ENCODE results near the gene CIT. TPM values are rescaled to one million over a fixed set of nuclear protein-coding genes. Genes with fewer than 3 reads are reported as not detected.

The CIT gene
- total and polyA plus RNA-seq, 9 of the 15 experiments (the other 6 are each of a cell fraction or from before 2014, with no cell fraction given), result 1.1 to 46.7 (median 21.3) TPM

GRCh38 chr12:119681111-119681510 lies 196.0 kb downstream of the CIT start:
- ChIA-PET POLR2A (interaction anchor here (0.6 to 5.4 kb wide), 11 partner anchors 8 to 437 kb away, joined by 3 to 44 read pairs (median 10); partner anchors contain the start of genes BICDL1 and PRKAB1), CTCF (ENCODE audit: low intra/inter-chr PET ratio) (no interaction called here)
- Histone ChIP-seq H3K36me3 (ENCODE audit: control insufficient read depth, insufficient read depth, low read length) (peaks cover 64% of the 10 kb centered on the region), H4K20me1 (replicated peaks; ENCODE audit: control insufficient read depth, insufficient read depth, low read length) (no peaks in the 10 kb centered on the region), H3K9ac (ENCODE audit: insufficient read depth in 1 of 2, low read depth in 2 of 2, low read length in 2 of 2) (no peak overlapping the region), H3K4me3 (no peak overlapping the region), H3K4me2 (ENCODE audit: insufficient read depth, low read length) (no peak overlapping the region), H3K79me2 (ENCODE audit: control insufficient read depth, insufficient read depth, low read length) (peaks cover 5% of the 10 kb centered on the region; the same call in 1 of the 3 replicates), H3K9me3 (replicated peaks; ENCODE audit: control insufficient read depth, insufficient read depth, low read depth, low read length) (no peaks in the 10 kb centered on the region), H3K4me1 (replicated peaks in 1 of 2; ENCODE audit: control insufficient read depth in 2 of 2, insufficient read depth in 2 of 2, low read length in 2 of 2) (no peaks in the 10 kb centered on the region; a peak in 3 of 5 replicates), H3K27me3 (ENCODE audit: control insufficient read depth in 2 of 2, insufficient read depth in 2 of 2, low read length in 2 of 2) (no peaks in the 10 kb centered on the region), H2AFZ (ENCODE audit: low read depth, low read length) (no peak overlapping the region), H3K27ac (ENCODE audit: extremely low read depth, low read depth, low read length) (no peak overlapping the region), H3K9me1 (ENCODE audit: control insufficient read depth, insufficient read depth, low read length) (no peaks in the 10 kb centered on the region)
- no peak for FAIRE-seq
- 94% methylated on average over 8 of the region's 8 CpGs for WGBS (ENCODE audit: insufficient coverage, low coverage, missing lambda C conversion rate)
- in situ Hi-C loops (cut with MboI) (no loop called here), intact Hi-C loops (cut with micrococcal nuclease) (no loop called here)
- ATAC-seq, result no peak
- no peak for TF ChIP-seq SMAD2 (IDR thresholded peaks at IDR 0.05; ENCODE audit: low read depth, low read length)
- 0 out of 2 replicates have a peak, but pooled peaks have one; percentile 1 for TF ChIP-seq POLR2A (conservative IDR thresholded peaks at IDR 0.05)
- TF ChIP-seq SUPT5H (IDR thresholded peaks at IDR 0.05), result peak; percentile 13; the same call in 1 of the 2 replicates
- BruUV-seq (replicated peaks), result TSS peak; percentile 16
- no peak for DNase-seq (ENCODE audit: extremely low read depth in 1 of 4, low spot score in 3 of 4)

DNA sequence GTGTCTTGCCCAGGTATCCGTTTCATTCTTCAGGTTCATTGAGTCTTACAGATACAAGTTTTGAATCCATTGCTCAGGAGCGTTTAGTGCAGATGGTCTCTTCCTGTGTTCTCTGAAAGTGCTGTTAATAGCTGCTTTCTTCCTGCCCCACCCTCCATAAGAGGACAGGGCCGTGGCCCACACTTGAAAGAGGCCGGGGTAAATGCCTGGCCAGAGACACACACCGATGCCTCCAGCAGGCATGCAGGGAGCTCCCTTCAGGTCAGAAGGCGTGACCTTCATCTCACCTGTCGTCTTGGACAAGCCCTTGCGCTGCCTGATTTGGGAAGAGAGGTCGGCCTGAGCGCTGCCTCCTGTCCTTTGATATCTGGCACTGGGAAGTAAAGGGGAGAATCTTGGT lies 197.6 kb downstream of the CIT start:
- TF ChIP-seq RBFOX2 (IDR thresholded peaks at IDR 0.05; ENCODE audit: low read depth, low read length) (peak; percentile 23; the same call in 1 of the 2 replicates), POLR2B (IDR thresholded peaks at IDR 0.05; ENCODE audit: low read depth, partially characterized antibody) (peak; percentile 34), GTF2F1 (IDR thresholded peaks at IDR 0.05; ENCODE audit: low read depth, low read length) (no peak), POLR2G (IDR thresholded peaks at IDR 0.05; ENCODE audit: low read depth, low read length) (0 out of 2 replicates have a peak, but pooled peaks have one; percentile 40), POLR2A (conservative IDR thresholded peaks at IDR 0.05) (0 out of 2 replicates have a peak, but pooled peaks have one; percentile 19)
- in situ Hi-C loops (cut with MboI) (no loop called here), intact Hi-C loops (cut with micrococcal nuclease) (no loop called here)
- H3K4me3 ChIP-seq, result no peak overlapping the region
- H4K20me1 ChIP-seq (replicated peaks; ENCODE audit: control insufficient read depth, insufficient read depth, low read length), result no peaks in the 10 kb centered on the region
- H3K9me3 ChIP-seq (replicated peaks; ENCODE audit: control insufficient read depth, insufficient read depth, low read depth, low read length), result no peaks in the 10 kb centered on the region
- DNase-seq (ENCODE audit: extremely low read depth in 1 of 4, low spot score in 3 of 4) (no peak), ATAC-seq (no peak), FAIRE-seq (no peak)
- H3K4me1 ChIP-seq (replicated peaks in 1 of 2; ENCODE audit: control insufficient read depth in 2 of 2, insufficient read depth in 2 of 2, low read length in 2 of 2), result no peaks in the 10 kb centered on the region; a peak in 3 of 5 replicates
- H3K27me3 ChIP-seq (ENCODE audit: control insufficient read depth in 2 of 2, insufficient read depth in 2 of 2, low read length in 2 of 2), result no peaks in the 10 kb centered on the region
- WGBS (ENCODE audit: insufficient coverage, low coverage, missing lambda C conversion rate), result 95% methylated on average over 9 of the region's 10 CpGs
- H3K4me2 ChIP-seq (ENCODE audit: insufficient read depth, low read length), result no peak overlapping the region
- H3K9me1 ChIP-seq (ENCODE audit: control insufficient read depth, insufficient read depth, low read length), result no peaks in the 10 kb centered on the region
- no peak overlapping the region for H2AFZ ChIP-seq (ENCODE audit: low read depth, low read length)
- H3K9ac ChIP-seq (ENCODE audit: insufficient read depth in 1 of 2, low read depth in 2 of 2, low read length in 2 of 2), result peak overlapping the region in 1 of 2 experiments; percentile 11; a peak in 1 of 4 replicates
- BruUV-seq (replicated peaks), result no TSS peak
- peaks cover 78% of the 10 kb centered on the region for H3K36me3 ChIP-seq (ENCODE audit: control insufficient read depth, insufficient read depth, low read length)
- ChIA-PET POLR2A (interaction anchor here (0.7 to 5.4 kb wide), 6 partner anchors 8 to 1489 kb away, joined by 3 to 44 read pairs (median 4); partner anchors contain the start of gene PRKAB1), CTCF (ENCODE audit: low intra/inter-chr PET ratio) (no interaction called here)
- no peak overlapping the region for H3K27ac ChIP-seq (ENCODE audit: extremely low read depth, low read depth, low read length)
- H3K79me2 ChIP-seq (ENCODE audit: control insufficient read depth, insufficient read depth, low read length), result peaks cover 15% of the 10 kb centered on the region

All from K562 (cell line).